T1000 (cell line): ENCODE results near the gene SIPA1L3.
"Not testable (repeated sequence)": the region's sequence is repeated elsewhere in the genome, so short reads cannot be mapped to it uniquely, and the experiment has no call there.

Experiments
- DNase-seq: peaks from one replicate; lab custom pipeline; 2025; ENCODE audit warnings: mixed read lengths; lab: John Stamatoyannopoulos, UW

SIPA1L3 gene

GRCh38 chr19:38213469-38213868 lies 306.5 kb downstream of the SIPA1L3 start:
- no peak for DNase-seq

DNA sequence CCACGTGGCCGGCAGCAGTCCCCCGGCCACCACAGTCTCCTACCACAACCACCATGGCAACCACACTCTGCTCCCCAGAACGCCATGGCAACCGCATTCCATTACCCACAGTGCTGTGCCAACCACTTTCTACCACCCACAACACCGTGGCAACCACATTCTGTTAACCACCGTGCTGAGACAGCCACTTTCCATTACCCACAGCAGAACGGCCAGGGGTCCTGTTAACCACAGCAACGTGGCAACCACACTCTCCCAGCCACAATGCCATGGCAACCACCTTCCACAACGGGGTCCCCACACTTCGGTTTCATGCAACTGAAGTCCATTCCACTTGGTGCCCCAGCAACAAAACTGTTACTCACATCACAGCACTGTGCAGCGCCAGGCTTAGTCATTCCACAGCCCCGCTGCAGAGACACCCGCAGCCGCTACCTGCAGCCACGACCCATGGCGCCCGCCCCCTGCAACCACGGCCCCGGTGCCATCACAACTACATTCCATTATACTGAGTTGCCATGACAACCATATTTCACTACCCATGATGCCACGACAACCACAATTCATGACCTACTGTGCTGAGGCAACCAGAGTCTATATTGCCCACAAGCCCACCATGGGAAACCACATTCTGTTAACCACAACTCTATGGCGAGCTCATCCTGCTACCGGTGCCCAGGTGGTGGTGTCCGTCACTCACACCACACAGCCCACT lies 307.1 kb downstream of the SIPA1L3 start:
- peak; percentile 75 for DNase-seq

DNA sequence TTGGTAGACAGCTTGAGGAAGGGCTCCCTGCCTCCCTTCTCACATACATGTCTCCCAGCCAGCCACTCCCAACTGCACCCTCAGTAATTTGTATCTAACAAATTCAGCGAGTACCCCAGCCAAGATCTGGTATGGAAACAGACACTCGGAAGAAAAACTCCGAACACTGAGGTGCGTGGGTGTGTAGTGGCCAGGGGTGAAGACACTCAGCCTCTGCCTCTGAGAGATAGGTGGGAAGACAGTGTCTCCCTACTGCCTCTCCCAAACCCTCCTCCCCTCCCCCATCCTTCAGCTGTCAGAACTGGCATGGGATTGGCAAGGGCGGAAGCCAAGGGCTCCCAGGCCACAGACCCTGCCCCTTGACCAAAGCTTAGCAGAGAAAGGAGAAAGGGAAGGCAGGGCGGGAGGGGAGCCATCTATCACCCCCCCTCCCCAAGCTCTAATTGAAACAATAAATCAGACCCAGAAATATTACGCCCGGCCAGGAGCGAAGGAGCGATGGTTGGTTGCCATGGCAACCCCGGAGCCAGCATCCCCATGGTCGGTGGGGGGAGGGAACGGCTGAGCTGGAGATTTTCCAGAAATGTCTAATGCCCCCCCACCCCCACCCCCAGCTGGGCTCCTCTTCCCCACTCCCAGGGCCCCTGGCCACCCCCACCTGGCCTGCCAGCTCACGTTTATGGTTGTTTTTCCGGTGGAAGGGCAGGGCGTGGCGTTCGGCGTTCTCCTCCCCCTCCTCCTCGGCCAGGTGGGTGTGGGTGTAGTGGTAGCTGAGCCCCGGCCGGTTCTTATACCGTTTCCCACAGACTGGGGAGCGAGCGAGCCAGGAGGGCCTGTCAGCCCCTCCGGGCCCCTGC lies 310.0 kb downstream of the SIPA1L3 start:
- no peak for DNase-seq

DNA sequence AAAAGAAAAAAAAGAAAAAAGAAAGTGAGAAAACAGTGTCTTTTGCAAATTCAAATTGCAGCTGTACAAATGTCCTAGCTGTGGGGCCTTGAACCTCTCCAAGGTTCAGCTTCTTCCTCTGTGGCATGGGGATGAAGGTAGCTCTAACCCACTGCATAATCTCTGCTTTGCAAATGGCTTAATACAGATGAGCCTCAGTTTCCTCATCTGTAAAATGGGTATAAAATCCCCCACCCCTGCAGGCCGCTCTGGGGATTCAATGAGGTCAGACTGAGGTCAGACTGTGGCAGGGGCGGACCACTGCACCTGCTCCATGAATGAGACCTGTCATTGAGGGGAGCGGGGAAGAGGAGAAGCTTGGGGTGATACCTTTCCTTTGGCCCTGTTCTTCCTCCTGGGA lies 311.2 kb downstream of the SIPA1L3 start:
- no peak for DNase-seq

GRCh38 chr19:38219221-38219620 lies 312.2 kb downstream of the SIPA1L3 start:
- no peak for DNase-seq

- DNase-seq: no peak
Measured at GRCh38 chr19:38221421-38221820, 314.4 kb downstream of the SIPA1L3 start.

GRCh38 chr19:38221919-38222830 lies 315.2 kb downstream of the SIPA1L3 start:
- DNase-seq: no peak

- DNase-seq: no peak
Measured at GRCh38 chr19:38223119-38223523, 316.1 kb downstream of the SIPA1L3 start.

GRCh38 chr19:38223617-38224013 lies 316.6 kb downstream of the SIPA1L3 start:
- no peak for DNase-seq

GRCh38 chr19:38224014-38224862 lies 317.2 kb downstream of the SIPA1L3 start, which contains the start of gene DPF1:
TSS of gene DPF1 (minus strand) at chr19:38224222. CDS start at chr19:38224142, 80 bp downstream.
- DNase-seq: peak; percentile 85

DNA sequence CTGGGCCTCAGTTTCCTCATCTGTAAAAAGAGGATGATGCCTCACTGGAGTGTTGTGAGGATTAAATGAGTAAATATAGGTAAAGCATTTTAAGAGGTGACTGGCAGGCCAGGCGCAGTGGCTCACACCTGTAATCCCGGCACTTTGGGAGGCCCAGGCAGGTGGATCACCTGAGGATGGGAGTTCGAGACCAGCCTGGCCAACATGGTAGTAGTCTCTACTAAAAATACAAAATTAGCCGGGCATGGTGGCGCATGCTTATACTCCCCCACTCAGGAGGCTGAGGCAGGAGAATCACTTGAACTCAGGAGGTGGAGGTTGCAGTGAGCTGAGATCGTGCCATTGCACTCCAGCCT lies 317.8 kb downstream of the SIPA1L3 start:
- DNase-seq: not testable (repeated sequence)

GRCh38 chr19:38227287-38228004 lies 320.4 kb downstream of the SIPA1L3 start:
- DNase-seq: no peak

DNA sequence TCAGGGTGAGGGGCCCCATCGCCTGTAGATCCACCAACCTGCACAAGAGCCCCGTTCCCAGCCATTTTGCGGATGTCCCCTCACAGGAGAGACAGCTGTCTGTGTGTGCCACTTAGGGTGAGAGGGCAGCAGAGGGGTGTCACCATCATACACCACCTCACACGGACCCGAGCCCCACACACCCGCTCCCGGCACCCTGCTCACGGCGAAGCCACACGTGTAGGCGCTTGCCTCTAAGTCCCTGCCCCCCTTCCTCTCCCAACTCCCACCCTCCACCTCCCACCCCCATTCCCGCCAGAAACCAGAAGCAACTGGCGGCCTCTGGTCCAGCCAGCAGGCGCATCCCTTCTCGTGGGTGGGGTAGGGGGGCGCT lies 321.0 kb downstream of the SIPA1L3 start:
- DNase-seq: no peak

DNA sequence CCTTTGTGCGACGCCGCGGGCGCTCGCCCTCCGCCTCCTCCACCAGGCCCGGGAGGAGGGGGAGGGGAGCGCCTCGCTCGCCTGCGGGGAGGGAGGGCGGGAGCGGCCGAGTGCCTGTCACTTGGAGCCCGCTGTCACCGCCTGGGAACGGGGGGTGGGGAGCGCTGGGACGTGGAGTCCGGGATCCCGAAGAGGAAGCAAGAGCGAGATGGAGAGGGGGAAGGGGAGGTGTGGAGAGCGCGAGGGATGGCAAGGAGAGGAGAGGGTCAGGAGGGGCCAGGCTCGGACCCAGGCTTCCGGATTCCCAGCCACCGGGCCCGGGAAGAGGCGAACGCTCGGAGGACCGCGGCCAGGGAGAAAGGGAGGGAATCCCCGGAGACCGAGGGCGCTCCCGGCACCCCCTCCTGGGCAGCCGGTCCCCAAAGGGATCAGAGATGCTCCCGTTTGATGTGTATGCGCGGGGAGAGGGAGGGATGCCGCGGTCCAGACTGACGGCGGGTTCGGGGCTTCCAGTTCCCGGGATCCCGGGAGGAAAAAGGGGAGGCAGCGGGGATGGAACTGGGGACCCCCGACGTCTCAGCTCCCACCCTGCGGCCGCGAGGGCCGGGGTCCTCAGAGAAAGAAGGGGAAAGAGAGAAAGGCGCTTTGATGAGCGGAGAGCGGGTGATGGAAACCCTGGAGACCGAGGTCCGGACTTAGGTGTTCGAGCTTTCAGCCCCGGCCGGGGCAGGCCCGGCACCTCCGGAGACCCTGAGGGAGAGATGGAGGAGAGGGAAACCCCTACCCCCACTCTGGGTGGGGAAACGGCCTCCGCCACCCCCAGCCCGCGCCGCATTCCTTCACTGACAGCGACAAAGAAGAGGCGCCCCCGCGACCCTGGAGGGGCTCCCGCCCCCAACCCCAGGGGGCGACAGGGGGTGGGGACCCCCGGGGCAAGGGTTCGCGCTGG lies 321.8 kb downstream of the SIPA1L3 start:
- DNase-seq: no peak

DNA sequence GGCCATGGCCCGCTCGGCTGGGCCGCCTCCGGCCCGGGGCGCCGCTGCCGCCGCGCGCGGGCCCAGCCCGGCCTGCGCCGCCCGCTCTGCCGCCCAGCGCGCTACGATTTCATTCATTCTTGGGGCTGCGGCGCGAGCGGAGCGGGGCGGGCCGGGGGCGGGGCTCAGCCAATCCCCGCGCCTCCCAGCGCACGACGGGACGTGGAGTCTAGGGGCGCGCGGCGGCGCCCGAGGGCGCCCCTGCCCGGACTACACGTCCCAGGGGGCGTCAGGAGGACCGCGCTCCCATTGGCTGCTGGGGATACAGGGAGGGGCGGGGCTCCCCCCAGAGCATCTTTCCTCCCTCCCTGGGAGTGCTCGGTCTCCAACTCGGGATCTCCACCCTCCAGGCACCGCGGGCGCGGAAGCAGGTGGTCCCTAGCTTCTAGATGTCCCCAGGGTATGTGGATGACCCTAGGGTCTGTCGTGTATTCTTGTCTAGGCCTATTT lies 322.6 kb downstream of the SIPA1L3 start:
- peak; percentile 72 for DNase-seq

DNA sequence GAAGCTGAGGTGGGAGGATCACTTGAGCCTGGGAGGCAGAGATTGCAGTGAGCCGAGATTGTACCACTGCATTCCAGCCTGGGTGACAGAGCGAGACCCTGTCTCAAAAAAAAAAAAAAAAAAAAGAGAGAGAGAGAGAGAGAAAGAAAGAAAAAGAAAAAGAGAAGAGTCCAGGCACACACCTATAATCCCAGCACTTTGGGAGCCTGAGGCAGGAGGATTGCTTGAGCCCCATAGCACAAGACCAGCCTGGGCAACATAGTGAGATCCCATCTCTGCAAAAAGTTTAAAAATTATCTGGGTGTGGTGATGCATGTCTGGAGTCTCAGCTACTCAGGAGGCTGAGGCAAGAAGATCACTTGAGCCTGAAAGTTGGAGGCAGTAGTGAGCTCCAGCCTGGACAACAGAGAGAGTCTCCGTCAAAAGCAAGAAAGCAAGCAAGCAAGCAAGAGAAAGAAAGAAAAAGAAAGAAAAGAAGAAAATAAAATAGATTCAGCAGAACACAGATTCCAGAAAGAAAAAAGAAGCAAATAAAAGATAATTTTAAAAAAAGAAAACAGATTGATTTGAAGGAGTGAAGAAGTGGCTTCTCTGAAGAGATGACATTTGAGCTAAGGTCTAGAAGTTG lies 323.6 kb downstream of the SIPA1L3 start:
- DNase-seq: not testable (repeated sequence)

- DNase-seq: no peak
Measured at GRCh38 chr19:38231918-38232317, 324.9 kb downstream of the SIPA1L3 start.

DNA sequence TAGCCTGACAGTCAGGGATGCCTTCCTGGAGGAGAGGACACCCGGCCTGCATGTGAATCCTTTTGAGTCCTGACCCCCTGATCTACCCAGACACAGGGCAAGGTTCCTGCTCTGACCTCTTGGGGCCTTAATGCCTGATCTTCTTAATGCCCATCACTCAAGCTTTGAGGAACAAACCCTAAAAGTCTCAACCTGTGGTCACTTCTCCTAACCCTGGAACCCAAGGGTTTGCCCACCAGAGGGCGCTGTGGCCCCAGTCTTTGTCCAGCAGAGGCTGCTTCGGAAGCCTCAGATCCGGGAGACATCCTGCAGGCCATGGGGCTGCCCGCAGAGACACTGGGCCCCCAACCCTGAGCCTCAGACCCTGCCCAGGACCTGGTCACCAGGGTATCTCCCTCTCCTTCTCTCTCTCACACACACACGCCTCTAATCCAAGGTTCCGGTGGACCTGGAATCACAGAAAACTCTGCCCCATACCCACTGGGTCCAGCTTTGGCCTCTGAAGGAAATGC lies 326.8 kb downstream of the SIPA1L3 start:
- peak; percentile 23 for DNase-seq

DNA sequence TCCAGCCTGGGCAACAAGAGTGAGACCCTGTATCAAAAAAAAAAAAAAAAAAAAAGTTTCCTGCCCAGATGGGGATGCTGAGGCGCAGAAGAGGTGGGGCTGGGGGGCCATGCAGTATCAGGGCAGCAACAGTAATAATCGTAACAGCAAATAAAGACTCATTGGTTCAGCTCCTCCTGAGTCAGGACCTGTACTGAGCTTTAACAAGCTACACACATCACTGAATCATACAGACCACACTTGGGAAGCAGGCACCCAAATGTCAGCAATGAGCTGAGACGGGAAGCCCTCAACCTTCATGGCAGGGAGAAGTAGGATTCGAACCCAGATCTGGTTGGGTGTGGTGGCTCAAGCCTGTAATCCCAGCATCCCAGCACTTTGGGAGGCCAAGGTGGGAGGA lies 327.6 kb downstream of the SIPA1L3 start:
- no peak for DNase-seq
